Natural killer cell (primary cell): Measurements from ENCODE around the gene RPS8. TPM values are rescaled to one million over a fixed set of nuclear protein-coding genes. Genes with fewer than 3 reads are reported as not detected.
A peak's percentile ranks its signal among the peaks of the same experiment; 100 is the strongest.

Source experiments
- ATAC-seq, 3 donors: fragments of 150-1000 bp in 2 of 3; fragments of 200-7000 bp in 1 of 3; cut with Tn5 transposase; 1 replicate in 1 of 3; 2 replicates in 2 of 3; pipeline ENCODE4 v1.10.0; 2021; ENCODE audit warnings: mild to moderate bottlenecking in 2 of 3, moderate library complexity in 2 of 3
- DNase-seq, 2 donors: peaks; one replicate each; pipeline versions ENCODE4 v3.0.0 to v3.0.0-alpha.2; 2013 to 2021; ENCODE audit warnings: mixed read lengths in 1 of 2
- H3K27ac ChIP-seq: one replicate; pipeline ENCODE4 v1.5.1; 2013; ENCODE audit warnings: mild to moderate bottlenecking, low read length
- H3K27me3 ChIP-seq: one replicate; pipeline ENCODE4 v1.6.1; 2013; ENCODE audit warnings: low read length; ENCODE audit not compliant: control insufficient read depth, insufficient read depth
- H3K36me3 ChIP-seq: one replicate; pipeline ENCODE4 v1.6.1; 2013; ENCODE audit warnings: low read length; ENCODE audit not compliant: control insufficient read depth, insufficient read depth
- H3K4me1 ChIP-seq: one replicate; pipeline ENCODE4 v1.6.1; 2013; ENCODE audit warnings: low read length; ENCODE audit not compliant: control insufficient read depth, insufficient read depth
- H3K4me3 ChIP-seq: one replicate; pipeline ENCODE4 v1.5.1; 2013; ENCODE audit warnings: low read length
- H3K9me3 ChIP-seq: one replicate; pipeline ENCODE4 v1.6.1; 2013; ENCODE audit warnings: low read length; ENCODE audit not compliant: control insufficient read depth, insufficient read depth
- H3K27ac Mint-ChIP-seq, 2 donors: one replicate each; pipeline ENCODE4 v1.8.0; 2022; ENCODE audit warnings: mild to moderate bottlenecking in 2 of 2, mixed read lengths in 2 of 2, moderate library complexity in 1 of 2
- H3K27me3 Mint-ChIP-seq, 2 donors: one replicate each; pipeline ENCODE4 v1.8.0; 2022; ENCODE audit warnings: low read depth in 2 of 2, mixed read lengths in 2 of 2
- H3K36me3 Mint-ChIP-seq: one replicate; pipeline ENCODE4 v1.8.0; 2022; ENCODE audit warnings: mixed read lengths
- H3K4me1 Mint-ChIP-seq, 2 donors: one replicate each; pipeline ENCODE4 v1.8.0; 2022; ENCODE audit warnings: mixed read lengths in 2 of 2
- H3K4me3 Mint-ChIP-seq: one replicate; pipeline ENCODE4 v1.8.0; 2022; ENCODE audit warnings: mild to moderate bottlenecking, moderate library complexity, mixed read lengths
- H3K9me3 Mint-ChIP-seq, 2 donors: one replicate each; pipeline ENCODE4 v1.8.0; 2022; ENCODE audit warnings: mixed read lengths in 2 of 2
- CTCF ChIP-seq: fragments of 200-600 bp; IDR thresholded peaks from one replicate; pipeline ENCODE4 v1.8.0; 2022; ENCODE audit warnings: antibody characterized with exemption
- WGBS: methylation state at CpG from one replicate; pipeline ENCODE4 v1.1.7; 2013; ENCODE audit warnings: missing lambda C conversion rate; ENCODE audit not compliant: insufficient coverage; 5-methylcytosine and 5-hydroxymethylcytosine counted together
- intact Hi-C: fragments of 100-400 bp; cut with micrococcal nuclease; formaldehyde crosslinking; loops from one replicate; pipeline ENCODE4 v1.14.2; 2022
- total RNA-seq, 4 donors: library from RNA; stranded (reverse); fragments of 120-200 nt in 1 of 4; gene quantifications; one replicate each; pipeline versions ENCODE4 v1.2.3 to v1.2.4, GENCODE V29; 2013 to 2022

RPS8 gene
- total RNA-seq, 3 donors from 2014 or later (not counting 1 experiment from before 2014, with no cell fraction given) = 848 to 1,092 (median 1,009) TPM

GRCh38 chr1:44802306-44803061, 27.1 kb downstream of the RPS8 start:
- DNase-seq (no peak), ATAC-seq (no peak)
- Mint-ChIP-seq H3K9me3 (no peaks in the 10 kb centered on the region), H3K27me3 (no peaks in the 10 kb centered on the region), H3K4me3 (peak overlapping the region; percentile 6), H3K4me1 (peaks cover 8 to 27% of the 10 kb centered on the region in 2 donors), H3K27ac (peak overlapping the region in 1 of 2 donors; percentile 12), H3K36me3 (no peaks in the 10 kb centered on the region)
- Histone ChIP-seq H3K4me3 (no peak overlapping the region), H3K36me3 (peaks cover 20% of the 10 kb centered on the region), H3K27ac (no peak overlapping the region), H3K27me3 (no peaks in the 10 kb centered on the region), H3K4me1 (peaks cover 39% of the 10 kb centered on the region), H3K9me3 (no peaks in the 10 kb centered on the region)
- WGBS = 88% methylated on average over 13 of the region's 13 CpGs
- intact Hi-C loops = no loop called here
- no peak for TF ChIP-seq CTCF

- H3K27me3 ChIP-seq = no peaks in the 10 kb centered on the region
- H3K27ac Mint-ChIP-seq = peak overlapping the region in 1 of 2 donors; percentile 12
- no peaks in the 10 kb centered on the region for H3K27me3 Mint-ChIP-seq
- no peak for TF ChIP-seq CTCF
- 94% methylated on average over 8 of the region's 9 CpGs for WGBS
- no peaks in the 10 kb centered on the region for H3K9me3 Mint-ChIP-seq
- H3K4me3 ChIP-seq = no peak overlapping the region
- no peaks in the 10 kb centered on the region for H3K36me3 Mint-ChIP-seq
- H3K36me3 ChIP-seq = peaks cover 20% of the 10 kb centered on the region
- H3K4me1 Mint-ChIP-seq = peaks cover 12 to 32% of the 10 kb centered on the region in 2 donors
- H3K27ac ChIP-seq = no peak overlapping the region
- ATAC-seq (no peak), DNase-seq (no peak)
- peaks cover 44% of the 10 kb centered on the region for H3K4me1 ChIP-seq
- intact Hi-C loops = no loop called here
- no peak overlapping the region for H3K4me3 Mint-ChIP-seq
- no peaks in the 10 kb centered on the region for H3K9me3 ChIP-seq
These were observed 27.6 kb downstream of the RPS8 start for GRCh38 chr1:44803062-44803311.

- no peak for TF ChIP-seq CTCF
- Histone ChIP-seq H3K4me3 (no peak overlapping the region), H3K9me3 (no peaks in the 10 kb centered on the region), H3K27ac (no peak overlapping the region), H3K36me3 (peaks cover 20% of the 10 kb centered on the region), H3K27me3 (no peaks in the 10 kb centered on the region), H3K4me1 (peaks cover 49% of the 10 kb centered on the region)
- Mint-ChIP-seq H3K36me3 (no peaks in the 10 kb centered on the region), H3K9me3 (no peaks in the 10 kb centered on the region), H3K27ac (peak overlapping the region in 1 of 2 donors; percentile 12), H3K27me3 (no peaks in the 10 kb centered on the region), H3K4me3 (no peak overlapping the region), H3K4me1 (peaks cover 12 to 36% of the 10 kb centered on the region in 2 donors)
- no peak for ATAC-seq
- DNase-seq = no peak
- WGBS = 95% methylated on average over 13 of the region's 13 CpGs
- intact Hi-C loops = no loop called here
These were observed 28.2 kb downstream of the RPS8 start for GRCh38 chr1:44803312-44804095.
